Stimulated activated CD8-positive, alpha-beta memory T cell treated with anti-CD3 and anti-CD28 coated beads, Interleukin-2, amount 100 ng/mL, for 1 hour (primary cell): ENCODE data around the gene RASAL2.
"Not testable (repeated sequence)": the region's sequence is repeated elsewhere in the genome, so short reads cannot be mapped to it uniquely, and the experiment has no call there.

Experiments used
- DNase-seq, 2 donors: peaks; one replicate each; pipeline ENCODE4 v3.0.0-alpha.2; 2020; ENCODE audit warnings: low read depth in 2 of 2

Gene RASAL2

DNA sequence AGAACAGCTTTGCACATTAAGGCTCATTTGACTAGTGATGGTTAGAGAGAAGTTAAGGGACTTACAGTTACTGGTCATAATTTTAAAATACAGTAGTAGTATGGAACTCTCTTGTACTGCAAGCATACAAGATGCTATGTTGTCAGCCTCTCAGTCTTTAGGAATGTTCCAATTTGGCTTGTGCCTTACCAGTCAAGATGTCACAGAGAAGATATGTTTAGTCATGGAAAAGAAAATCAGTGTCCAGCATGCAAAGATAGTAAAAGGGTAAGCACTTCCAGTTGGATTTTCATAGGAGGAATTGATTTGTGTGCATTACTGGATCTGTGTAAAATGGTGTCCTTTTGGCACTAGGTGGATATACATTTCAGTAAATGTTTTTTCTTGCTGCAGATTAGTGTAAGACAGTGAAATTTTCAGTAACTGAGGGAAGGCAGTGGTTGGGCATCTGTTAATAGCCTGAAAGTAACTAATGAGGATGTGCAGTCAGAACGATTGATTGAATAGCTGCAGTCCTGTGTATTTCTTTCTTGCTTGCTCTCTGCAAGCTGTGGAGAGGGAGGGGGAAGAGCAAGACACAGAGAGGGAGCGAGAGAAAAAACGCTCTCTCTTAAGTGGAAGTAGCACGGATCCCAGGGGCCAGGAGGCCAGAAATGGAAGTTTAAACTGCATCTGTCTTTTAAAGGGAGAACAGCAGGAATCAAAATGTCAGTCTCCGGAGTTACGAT, 294.7 kb downstream of the RASAL2 start:
- no peak for DNase-seq

DNA sequence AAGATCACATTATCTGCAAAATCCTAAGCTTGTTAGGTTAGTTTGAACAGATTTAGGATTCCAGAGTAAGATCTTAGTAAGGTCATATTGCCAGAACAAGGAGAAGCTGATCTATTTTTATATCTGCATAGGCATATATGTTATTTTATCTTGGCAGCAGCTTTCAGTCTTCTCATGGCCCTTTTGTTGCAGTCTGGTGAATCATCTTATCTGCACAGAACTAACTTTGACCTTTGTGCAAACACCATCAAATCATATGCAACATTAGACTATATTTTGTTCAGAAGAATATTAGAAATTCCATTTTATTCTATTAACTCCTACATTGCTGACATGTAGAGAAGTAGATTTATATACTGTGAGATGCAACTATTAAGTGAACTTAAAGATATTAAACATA, 295.5 kb downstream of the RASAL2 start:
- DNase-seq = no peak

DNA sequence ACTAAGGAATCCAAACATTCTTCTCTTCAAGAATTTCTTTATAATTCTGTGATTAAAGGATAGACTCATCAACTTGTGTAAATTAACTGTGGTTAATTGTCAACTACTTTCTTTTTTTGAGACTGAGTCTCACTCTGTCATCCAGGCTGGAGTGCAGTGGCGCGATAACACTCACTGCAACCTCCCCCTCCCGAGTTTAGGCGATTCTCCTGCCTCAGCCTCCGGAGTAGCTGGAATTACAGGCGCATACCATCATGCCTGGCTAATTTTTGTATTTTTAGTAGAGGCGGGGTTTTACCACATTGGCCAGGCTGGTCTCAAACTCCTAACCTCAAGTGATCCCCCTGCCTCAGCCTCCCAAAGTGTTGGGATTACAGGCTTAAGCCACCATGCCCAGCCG, 296.4 kb downstream of the RASAL2 start:
- DNase-seq = not testable (repeated sequence)

DNA sequence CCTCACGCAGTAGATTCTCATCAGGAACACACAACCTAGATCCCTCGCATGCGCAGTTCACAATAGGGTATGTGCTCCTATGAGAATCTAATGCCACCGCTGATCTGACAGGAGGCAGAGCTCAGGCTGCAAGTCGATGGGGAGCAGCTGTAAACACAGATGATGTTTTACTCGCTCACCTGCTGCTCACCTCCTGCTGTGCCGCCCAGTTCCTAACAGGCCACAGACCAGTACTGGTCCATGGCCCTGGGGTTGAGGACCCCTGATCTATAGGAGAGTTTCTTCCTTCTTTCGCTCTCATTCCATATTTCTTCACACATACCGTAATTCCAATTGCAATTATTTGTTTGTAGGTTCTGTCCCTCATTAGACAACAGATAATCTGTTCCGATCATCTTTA, 299.5 kb downstream of the RASAL2 start:
- no peak for DNase-seq

DNA sequence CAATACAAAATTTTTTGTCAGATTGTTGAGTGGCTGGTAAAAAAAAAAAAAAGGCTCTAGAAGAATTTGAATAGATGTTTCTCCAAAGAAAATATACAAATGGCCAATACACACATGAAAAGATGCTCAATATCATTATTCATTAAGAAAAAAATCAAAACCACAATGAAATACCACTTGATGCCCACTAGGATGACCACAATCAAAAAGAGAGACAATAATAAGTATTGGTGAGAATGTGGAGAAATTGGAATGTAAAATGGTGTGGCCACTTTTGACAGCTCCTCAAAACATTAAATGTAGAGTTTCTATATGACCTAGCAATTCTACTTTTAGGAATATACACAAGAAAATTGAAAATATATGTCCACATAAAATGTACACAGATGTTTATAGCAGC, 302.9 kb downstream of the RASAL2 start:
- no peak for DNase-seq

DNA sequence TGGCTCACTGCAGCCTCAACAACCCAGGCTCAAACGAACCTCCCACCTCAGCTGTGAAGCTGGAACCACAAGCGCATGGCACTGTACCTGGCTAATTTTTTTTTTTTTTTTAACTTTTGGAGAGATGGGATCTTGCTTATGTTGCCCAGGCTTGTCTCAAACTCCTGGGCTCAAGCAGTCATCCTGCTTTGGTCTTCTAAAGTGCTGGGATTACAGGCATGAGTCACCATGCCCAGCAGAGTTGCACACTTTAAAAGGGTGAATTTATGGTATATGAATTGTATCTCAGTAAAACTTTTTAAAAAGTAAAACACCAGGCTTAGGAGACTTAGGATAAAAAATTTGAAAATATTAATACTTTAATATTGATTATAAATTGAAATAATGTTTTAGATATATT, 303.8 kb downstream of the RASAL2 start:
- no peak for DNase-seq

DNA sequence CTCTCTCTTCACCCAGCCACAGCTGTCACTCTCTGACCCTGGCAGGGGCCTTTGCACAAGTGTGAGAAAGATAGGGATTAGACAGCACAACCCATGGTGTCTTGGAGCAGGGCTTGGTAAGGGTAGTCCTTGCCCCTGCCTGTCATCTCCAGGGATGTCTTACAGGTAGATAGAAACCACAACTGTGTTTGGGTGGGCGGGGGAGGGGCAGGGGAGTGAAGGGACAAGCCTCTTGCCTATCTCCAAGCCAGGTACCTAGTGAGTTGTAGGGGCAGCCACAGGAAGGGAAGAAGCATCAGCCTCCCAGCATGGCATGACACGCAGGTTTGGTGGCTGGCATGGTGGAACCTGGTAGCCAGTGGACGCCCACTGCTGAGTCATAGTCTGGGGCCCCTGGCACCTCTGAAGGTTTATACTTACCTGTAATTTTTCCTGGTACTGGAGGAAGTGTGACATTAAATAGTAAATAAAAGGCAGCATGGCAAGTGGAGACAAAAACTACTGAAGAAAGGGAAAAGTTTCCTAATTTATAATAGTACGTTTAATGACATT, 305.3 kb downstream of the RASAL2 start:
- no peak for DNase-seq

DNA sequence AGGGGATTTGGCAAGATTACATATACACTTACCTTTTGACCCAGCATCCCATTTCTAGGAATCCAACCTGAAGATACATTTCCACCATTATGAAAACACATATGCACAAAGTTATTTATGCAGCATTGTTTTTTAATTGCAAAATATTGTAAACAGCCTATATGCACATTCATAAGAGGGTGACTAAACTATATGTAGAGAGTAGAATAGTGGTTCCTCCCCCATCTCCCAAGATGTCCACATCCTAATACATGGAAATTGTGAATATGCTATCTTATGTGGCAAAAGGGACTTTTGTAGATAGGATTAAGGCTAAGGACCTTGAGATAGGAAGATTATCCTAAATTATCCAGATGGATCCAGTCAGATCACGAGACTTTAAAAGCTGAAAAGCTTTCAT, 311.2 kb downstream of the RASAL2 start:
- no peak for DNase-seq

DNA sequence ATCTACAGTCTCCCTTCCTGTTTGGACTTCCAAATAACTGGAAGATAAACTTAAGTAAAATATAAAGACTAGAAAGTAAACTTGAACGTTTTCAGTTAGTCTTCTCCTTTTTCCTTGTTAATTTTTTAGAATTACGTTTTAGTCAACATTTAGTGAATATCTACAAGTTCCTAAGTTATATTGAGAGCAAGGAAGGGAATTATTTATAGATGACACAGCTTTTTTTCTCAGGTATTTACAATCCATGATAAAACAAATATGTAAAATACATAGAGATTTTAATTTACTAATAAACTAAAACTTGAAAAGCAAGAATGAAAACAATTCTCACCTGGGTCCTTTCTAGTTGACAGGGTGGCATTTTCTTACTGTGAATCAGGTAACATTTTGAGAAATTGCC, 313.3 kb downstream of the RASAL2 start:
- no peak for DNase-seq

DNA sequence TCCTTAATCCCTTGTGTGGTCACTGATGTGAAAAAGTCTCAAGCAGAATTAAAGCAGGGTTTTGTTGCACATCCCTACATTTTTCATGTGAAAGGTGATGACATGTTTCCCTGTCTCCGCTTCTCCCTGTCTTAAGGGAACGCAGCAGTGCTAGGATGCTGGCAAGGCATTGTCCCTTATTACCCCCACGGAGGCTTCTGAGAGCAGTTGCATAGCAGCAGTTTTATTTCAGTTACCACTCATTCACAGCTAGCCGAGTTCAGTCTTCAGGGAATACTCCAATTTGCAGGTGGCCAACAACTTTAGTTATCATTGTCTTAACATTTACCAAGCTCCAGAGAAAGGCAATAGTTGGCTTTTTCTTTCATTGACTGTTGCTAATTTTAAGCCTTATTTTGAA, 313.8 kb downstream of the RASAL2 start:
- no peak for DNase-seq

DNA sequence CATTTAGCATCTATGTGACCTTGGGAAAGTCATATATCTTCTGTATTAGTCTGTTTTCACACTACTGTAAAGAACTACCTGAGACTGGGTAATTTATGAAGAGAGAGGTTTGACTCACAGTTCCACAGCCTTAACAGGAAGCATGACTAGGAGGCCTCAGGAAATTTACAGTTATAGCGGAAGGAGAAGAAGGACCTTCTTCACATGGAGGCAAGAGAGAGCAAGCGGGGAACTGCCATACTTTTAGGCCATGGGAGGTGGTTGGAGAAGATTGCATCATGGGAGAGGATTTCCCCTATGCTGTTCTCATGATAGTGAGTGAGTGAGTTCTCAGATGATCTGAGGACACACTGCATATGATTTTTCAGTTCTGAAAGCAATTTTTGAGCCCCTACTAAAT, 315.0 kb downstream of the RASAL2 start:
- no peak for DNase-seq

DNA sequence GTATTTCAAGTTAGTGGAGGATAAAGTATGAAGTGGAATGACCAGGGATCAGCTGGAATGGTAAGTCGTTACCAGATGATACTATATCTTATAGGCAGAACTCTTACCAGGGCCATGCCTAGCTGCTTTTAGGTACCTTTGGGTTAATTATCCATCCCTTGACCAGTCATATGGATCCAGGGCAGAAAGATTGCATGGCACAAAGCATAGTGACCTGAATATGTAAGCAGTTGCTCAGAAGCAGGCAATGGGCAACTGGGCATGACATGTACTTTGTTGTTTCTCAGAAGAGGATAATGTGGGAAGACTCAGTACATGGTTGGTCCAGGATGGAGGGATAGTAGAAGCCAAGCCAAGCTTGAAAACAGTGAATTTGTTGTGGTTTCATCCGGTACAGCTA, 315.6 kb downstream of the RASAL2 start:
- DNase-seq = no peak

DNA sequence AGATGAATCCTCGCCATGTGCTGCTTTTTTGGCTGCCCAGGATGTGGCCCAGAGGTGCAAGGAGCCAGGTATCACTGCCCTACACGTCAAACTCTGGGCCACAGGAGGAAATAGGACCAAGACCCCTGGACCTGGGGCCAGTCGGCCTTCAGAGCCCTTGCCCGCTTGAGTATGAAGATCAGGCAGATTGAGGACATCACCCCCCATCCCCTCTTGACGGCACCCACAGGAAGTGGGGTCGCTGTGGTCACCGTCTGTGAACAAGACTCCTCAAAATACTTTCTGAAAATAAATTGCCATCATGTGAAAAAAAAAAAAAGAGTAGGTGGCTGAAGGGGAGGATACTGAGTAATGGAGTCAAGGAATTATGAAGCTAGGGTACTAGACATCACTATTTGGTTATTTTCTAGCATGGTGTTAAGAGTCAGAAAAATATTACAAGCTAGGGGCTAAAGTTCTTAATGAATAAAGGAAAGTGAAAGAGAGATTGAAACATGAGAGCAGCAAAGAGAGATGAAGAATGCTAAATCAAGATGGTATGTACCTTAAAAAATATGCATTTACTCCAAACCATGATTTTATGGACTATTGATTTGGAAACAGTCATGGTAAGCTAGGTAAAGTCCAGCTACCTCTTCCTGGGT, 318.0 kb downstream of the RASAL2 start:
- no peak for DNase-seq

DNA sequence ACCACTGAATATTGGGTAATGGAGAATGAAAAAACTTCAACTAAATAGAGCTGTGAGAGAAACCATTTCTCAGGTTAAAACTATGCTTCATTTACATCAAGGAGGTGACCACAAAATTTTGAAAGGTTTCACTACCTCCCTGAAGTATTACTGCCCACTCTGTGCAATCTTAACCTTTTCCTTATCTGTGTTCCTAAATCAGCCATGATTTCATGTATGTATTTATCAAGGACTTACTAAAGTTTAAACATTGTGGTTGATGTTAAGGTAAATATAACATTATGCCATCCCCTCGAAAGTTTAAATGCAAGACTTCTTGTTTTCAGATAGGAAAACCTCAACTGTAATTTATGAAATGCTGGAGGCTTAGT, 318.5 kb downstream of the RASAL2 start:
- DNase-seq = no peak

DNA sequence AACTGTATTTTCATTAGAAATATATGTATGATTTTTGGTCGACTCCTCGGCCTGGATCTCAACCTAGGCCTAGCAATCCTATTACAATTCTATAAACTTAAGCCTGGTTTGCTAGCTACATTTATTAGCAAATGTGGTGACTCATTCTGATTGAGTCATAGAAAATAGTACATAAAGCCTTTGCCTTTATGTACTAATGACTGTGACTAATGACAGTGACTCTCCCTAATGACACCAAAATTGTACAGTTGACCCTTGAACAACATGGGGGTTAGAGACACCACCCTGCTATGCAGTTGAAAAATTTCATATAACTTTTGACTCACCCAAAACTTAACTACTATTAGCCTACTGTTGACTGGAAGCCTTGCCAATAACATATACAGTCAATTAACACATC, 324.0 kb downstream of the RASAL2 start:
- no peak for DNase-seq

DNA sequence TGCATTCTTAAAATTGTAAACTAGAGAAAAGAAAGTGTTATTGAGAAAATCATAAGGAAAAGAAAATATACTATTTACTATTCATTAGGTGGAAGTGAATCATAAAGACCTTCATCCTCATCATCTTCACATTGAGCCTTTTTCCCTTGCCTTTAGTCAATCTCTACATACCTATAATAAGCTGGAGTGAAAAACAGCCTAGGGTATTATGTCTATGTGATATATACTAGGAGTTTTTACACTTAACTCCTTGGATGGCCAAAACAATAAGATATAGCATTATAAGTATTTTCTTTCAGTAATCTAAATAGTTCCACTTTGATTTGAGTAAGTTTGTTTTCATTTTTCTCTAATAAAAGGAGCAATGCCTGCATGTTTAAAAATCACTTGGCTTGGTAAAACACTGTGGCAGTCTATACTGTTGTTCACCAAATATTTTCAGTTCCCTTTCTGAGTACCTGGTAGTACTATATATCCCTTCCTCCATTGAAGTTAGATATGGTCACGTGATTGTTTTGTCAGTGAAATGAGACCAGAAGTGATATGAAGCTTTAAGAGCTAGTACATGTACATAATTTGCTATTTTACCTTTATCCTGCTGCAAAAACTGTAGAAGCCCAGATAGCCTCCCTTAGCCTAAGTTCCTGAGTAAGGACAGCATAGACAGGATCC, 324.5 kb downstream of the RASAL2 start:
- no peak for DNase-seq

DNA sequence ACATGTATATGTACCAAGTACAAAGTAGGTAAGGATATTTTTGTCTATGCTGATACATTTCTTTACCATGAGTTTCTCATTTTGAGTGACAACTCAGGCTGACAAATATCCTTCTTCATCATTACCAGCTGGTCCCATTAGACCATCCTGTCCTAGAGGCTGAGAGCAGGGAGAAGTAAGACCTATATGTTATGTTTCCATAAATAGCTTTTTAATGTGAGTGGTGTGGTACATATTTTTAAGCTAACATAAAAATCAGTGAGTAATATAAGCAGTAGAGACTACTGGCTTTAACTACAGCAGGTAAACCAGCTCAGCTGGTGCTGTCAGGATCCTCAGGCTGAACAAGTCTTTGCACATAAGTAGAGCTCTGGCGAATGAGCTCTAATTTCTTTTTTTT, 340.5 kb downstream of the RASAL2 start:
- DNase-seq = no peak

DNA sequence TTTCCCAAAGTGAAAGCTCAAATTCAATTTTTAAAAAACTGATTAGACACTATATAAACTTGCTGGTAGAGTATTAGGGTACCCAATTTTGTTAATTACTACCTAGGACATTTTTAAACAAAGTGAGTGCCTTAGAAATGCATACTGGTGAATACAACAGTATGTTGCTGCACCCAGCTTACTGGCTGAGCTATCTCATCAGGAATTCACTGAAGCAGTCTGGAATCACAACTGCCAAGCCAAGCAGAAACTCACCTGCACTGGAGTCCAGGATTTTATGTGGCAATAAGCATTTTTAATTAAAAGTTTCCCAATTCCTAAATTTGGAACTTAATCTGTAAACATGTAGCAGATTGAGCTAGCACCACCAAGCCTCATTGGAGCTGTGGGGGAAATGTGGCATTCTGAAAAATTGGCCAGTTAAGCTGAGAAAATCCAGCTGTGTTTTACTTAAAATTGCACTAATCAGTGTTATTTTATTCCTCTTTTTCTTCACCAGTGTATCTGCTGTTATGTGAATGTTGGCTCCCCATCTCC, 341.1 kb downstream of the RASAL2 start:
- no peak for DNase-seq

DNA sequence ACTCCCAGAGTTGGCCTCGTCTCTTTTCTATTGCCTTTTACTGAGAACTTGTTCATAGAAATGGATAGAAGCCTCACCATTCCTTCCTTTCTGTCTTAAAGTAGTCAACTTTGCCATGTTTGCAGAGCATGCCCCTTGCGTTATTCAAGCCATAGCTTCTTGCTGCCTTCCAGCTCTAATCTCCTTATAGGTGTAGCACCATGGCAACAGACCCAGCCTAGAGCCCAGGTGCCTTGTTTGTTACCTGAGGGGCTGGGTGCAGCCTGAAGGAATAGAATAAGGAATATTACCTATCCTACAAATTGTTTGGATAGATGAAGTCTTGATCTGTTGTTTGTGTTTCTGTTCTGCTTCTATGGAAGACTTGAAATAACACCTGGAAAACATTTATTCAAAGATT, 343.0 kb downstream of the RASAL2 start:
- no peak for DNase-seq

DNA sequence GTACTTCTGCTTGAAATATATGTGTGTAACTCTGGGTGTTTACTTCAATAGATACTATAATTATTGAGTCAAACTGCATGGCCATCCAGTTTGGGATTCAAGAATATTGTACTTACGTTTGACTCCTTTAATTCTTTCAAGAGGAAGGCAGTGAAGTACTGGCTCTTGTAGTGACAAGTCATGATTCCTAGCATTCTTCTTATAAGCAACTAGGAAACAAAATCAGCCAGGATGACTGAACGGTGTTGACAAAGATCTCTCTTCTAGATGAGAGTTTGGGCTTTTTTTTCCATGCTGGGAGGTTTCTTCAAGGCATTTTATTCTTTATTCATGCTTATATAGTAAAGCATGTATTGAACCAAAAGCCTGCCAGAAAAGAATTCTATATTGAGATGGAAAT, 344.5 kb downstream of the RASAL2 start:
- DNase-seq = no peak

DNA sequence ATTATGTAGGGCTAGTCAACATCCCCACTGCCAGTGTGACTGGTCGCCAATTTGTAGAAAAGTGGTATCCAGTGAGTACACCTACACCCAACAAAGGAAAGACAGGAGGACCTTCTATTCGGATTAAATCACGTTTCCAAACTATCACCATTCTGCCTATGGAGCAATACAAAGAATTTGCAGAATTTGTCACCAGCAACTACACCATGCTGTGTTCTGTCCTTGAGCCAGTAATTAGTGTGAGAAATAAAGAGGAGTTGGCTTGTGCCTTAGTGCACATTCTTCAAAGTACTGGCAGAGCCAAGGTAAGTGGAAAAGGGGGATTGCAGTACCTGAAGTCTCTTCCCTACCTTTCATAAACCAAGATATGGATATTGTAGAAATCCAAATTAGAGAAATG, 349.0 kb downstream of the RASAL2 start:
- DNase-seq = no peak

DNA sequence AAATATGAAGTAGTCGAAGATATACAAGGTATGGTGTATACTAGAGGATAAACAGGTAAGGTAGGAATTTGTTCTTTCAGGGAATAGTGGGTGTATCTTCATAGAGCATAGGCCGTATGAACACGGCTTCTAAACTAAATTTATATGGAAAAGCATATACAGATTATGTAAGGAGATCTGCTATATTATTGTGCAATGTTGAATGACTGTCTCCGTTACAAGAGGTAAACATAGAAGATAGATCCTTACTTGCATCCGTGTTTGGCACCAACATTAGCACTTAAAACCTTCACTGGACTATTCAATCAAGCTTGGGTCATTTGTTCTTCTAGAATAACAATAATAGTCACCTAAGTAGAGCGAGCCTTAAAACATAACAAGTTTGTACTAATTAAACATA, 357.0 kb downstream of the RASAL2 start:
- DNase-seq = no peak

DNA sequence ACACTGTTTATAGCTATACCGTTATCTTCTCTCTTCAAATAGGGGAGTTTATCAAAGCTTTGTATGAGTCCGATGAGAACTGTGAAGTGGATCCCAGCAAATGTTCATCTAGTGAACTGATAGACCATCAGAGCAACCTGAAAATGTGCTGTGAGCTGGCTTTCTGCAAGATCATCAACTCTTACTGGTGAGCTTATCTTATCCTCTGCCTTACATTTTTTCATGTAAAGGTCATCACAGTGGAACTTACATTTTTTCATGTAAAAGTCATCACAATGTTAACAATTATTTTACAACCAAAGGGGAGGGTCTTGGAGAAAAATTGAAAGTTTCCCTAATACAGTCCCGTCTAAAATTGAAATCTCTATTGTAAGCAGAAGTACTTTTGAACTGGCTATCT, 357.6 kb downstream of the RASAL2 start:
- no peak for DNase-seq
